Naive thymus-derived CD4-positive, alpha-beta T cell (primary cell): ENCODE measurements around the gene SPACA7. TPM values are rescaled to one million over a fixed set of nuclear protein-coding genes. Genes with fewer than 3 reads are reported as not detected.
"Not testable (repeated sequence)": the region's sequence is repeated elsewhere in the genome, so short reads cannot be mapped to it uniquely, and the experiment has no call there.

Experiments used
- ATAC-seq: fragments of 150-1000 bp; cut with Tn5 transposase; 2 replicates; pipeline ENCODE4 v1.10.0; 2021; ENCODE audit warnings: mild to moderate bottlenecking, moderate library complexity
- CTCF ChIA-PET: fragments of 350-600 bp; sonication (Branson Sonifier 250); formaldehyde crosslinking; loops from one replicate; lab custom pipeline; 2021; ENCODE audit warnings: antibody characterized with exemption; lab: Charles Lee
- POLR2A ChIA-PET: fragments of 350-600 bp; sonication (Branson Sonifier 250); formaldehyde crosslinking; loops from one replicate; lab custom pipeline; 2021; ENCODE audit warnings: antibody characterized with exemption, inconsistent platforms; lab: Charles Lee
- DNase-seq, 9 donors: peaks; one replicate each; pipeline versions ENCODE4 v3.0.0 to v3.0.0-alpha.2; 2020 to 2022; ENCODE audit warnings: mixed read lengths in 1 of 9
- H3K27ac ChIP-seq: one replicate; pipeline ENCODE4 v1.7.0; 2013; ENCODE audit warnings: mild to moderate bottlenecking, low read depth, low read length, moderate library complexity
- H3K27me3 ChIP-seq, 2 donors: one replicate each; pipeline ENCODE4 v1.7.0; 2013; ENCODE audit warnings: low read length in 2 of 2, mild to moderate bottlenecking in 2 of 2, moderate library complexity in 2 of 2; ENCODE audit not compliant: control insufficient read depth in 2 of 2, insufficient read depth in 2 of 2
- H3K36me3 ChIP-seq, 3 experiments: 1 replicate in 2 of 3; 2 replicates in 1 of 3; pipeline ENCODE4 v1.7.0; 2013; ENCODE audit warnings: low read length in 3 of 3, mild to moderate bottlenecking in 3 of 3, moderate library complexity in 1 of 3; ENCODE audit not compliant: insufficient read depth in 3 of 3, control insufficient read depth in 2 of 3
- H3K4me1 ChIP-seq, 2 donors: one replicate each; pipeline ENCODE4 v1.7.0; 2013; ENCODE audit warnings: low read length in 2 of 2, mild to moderate bottlenecking in 2 of 2, moderate library complexity in 1 of 2; ENCODE audit not compliant: control insufficient read depth in 2 of 2, insufficient read depth in 2 of 2
- H3K4me3 ChIP-seq: 2 replicates; pipeline ENCODE4 v1.7.0; 2013; ENCODE audit warnings: mild to moderate bottlenecking, low read length
- H3K9me3 ChIP-seq, 3 experiments: 1 replicate in 2 of 3; 2 replicates in 1 of 3; pipeline ENCODE4 v1.7.0; 2013; ENCODE audit warnings: low read length in 3 of 3; ENCODE audit not compliant: control insufficient read depth in 2 of 3
- H3K27ac Mint-ChIP-seq, 9 donors: one replicate each; pipeline ENCODE4 v1.8.0; 2020 to 2022; ENCODE audit warnings: mixed read lengths in 9 of 9, mild to moderate bottlenecking in 8 of 9, moderate library complexity in 5 of 9, inconsistent platforms in 2 of 9
- H3K27me3 Mint-ChIP-seq, 5 donors: one replicate each; pipeline ENCODE4 v1.8.0; 2021 to 2022; ENCODE audit warnings: mixed read lengths in 5 of 5, mild to moderate bottlenecking in 1 of 5
- H3K36me3 Mint-ChIP-seq, 5 donors: one replicate each; pipeline ENCODE4 v1.8.0; 2020 to 2022; ENCODE audit warnings: mixed read lengths in 5 of 5, mild to moderate bottlenecking in 3 of 5, inconsistent platforms in 1 of 5
- H3K4me1 Mint-ChIP-seq, 7 donors: one replicate each; pipeline ENCODE4 v1.8.0; 2020 to 2022; ENCODE audit warnings: mixed read lengths in 7 of 7, mild to moderate bottlenecking in 3 of 7, inconsistent platforms in 1 of 7
- H3K4me3 Mint-ChIP-seq, 10 donors: one replicate each; pipeline ENCODE4 v1.8.0; 2020 to 2022; ENCODE audit warnings: mild to moderate bottlenecking in 10 of 10, mixed read lengths in 10 of 10, moderate library complexity in 6 of 10, inconsistent platforms in 2 of 10
- H3K9me3 Mint-ChIP-seq, 11 donors: one replicate each; pipeline ENCODE4 v1.8.0; 2020 to 2022; ENCODE audit warnings: mixed read lengths in 11 of 11, mild to moderate bottlenecking in 4 of 11, inconsistent platforms in 1 of 11, moderate library complexity in 1 of 11
- intact Hi-C, 2 donors: fragments of 100-400 bp; cut with micrococcal nuclease; formaldehyde crosslinking; loops; one replicate each; pipeline ENCODE4 v1.15.1; 2023
- polyA plus RNA-seq, 2 donors: library from polyadenylated mRNA; unstranded; fragments of 300-500 nt; fragmentation: Illumina TruSeq; gene quantifications; one replicate each; pipeline ENCODE4 v1.2.3, GENCODE V29; 2021
- total RNA-seq, 6 experiments: library from RNA in 5 of 6; stranded (reverse) in 5 of 6; gene quantifications; 1 replicate in 5 of 6; 2 replicates in 1 of 6; pipeline ENCODE4 v1.2.3 and lab custom pipeline; 2021 to 2026

The SPACA7 gene
- total and polyA plus RNA-seq, 7 experiments from 2014 or later: not detected

DNA sequence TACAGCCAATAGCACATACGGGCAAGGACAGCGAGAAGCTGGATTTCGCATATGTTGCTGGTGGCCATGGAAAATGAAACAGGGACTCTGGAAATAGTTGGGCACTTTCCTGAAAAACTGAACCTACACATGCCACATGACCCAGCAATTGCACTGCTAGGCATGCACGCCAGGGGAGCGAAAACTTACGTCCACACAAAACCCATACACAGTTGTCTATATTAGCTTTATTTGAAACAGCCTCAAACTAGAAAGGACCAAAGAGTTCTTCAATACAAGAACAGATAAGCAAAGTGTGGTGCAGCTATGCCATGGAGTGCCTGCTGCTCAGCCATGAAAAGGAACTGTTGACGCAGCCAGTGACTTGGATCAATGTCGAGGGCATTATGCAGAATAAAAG is 7.3 kb upstream of the SPACA7 start:
- peaks cover 4 to 32% (median 11%) of the 10 kb centered on the region in 11 donors for H3K9me3 Mint-ChIP-seq
- ATAC-seq (no peak), DNase-seq (no peak)
- no peaks in the 10 kb centered on the region for H3K27me3 ChIP-seq
- no peak overlapping the region for H3K27ac ChIP-seq
- H3K4me3 ChIP-seq: no peak overlapping the region
- H3K27ac Mint-ChIP-seq: no peak overlapping the region
- H3K27me3 Mint-ChIP-seq: peaks cover 0 to 33% (median 16%) of the 10 kb centered on the region in 5 donors
- H3K4me1 Mint-ChIP-seq: peaks cover 0 to 5% (median 0%) of the 10 kb centered on the region in 7 donors
- H3K4me3 Mint-ChIP-seq: no peak overlapping the region
- intact Hi-C loops: no loop called here
- ChIA-PET POLR2A (no interaction called here), CTCF (interaction anchor here (0.5 kb wide), 1 partner anchor 174 kb away, joined by 3 read pairs; no protein-coding TSS in a partner anchor)
- no peaks in the 10 kb centered on the region for H3K4me1 ChIP-seq
- no peaks in the 10 kb centered on the region for H3K36me3 ChIP-seq
- H3K36me3 Mint-ChIP-seq: peaks cover 0 to 8% (median 0%) of the 10 kb centered on the region in 5 donors
- peaks cover 0 to 15% (median 0%) of the 10 kb centered on the region in 3 experiments for H3K9me3 ChIP-seq

DNA sequence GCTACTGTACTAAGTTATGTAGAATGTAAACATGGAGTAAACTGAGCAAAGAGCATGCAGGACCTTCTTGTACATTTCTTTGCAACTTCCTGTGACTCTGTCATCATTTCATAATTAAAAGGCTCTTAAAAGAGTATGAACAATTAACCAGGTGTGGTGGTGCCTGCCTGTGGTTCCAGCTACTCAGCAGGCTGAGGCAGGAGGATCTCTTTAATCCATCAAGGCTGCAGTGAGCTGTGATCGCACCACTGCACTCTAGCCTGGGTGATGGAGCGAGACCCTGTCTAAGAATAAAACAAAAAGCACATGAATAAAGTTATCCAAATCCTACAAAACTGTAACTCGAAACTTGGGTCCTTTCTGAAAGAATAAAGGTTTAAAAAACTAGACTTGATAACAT is 5.8 kb upstream of the SPACA7 start:
- no peaks in the 10 kb centered on the region for H3K27me3 ChIP-seq
- no peaks in the 10 kb centered on the region for H3K4me1 ChIP-seq
- Mint-ChIP-seq H3K9me3 (peaks cover 4 to 25% (median 12%) of the 10 kb centered on the region in 11 donors), H3K4me1 (peaks cover 0 to 5% (median 0%) of the 10 kb centered on the region in 7 donors), H3K27me3 (peaks cover 0 to 37% (median 14%) of the 10 kb centered on the region in 5 donors), H3K27ac (no peak overlapping the region), H3K4me3 (no peak overlapping the region), H3K36me3 (peaks cover 0 to 10% (median 0%) of the 10 kb centered on the region in 5 donors)
- POLR2A ChIA-PET: no interaction called here
- CTCF ChIA-PET: no interaction called here
- no peak for ATAC-seq
- H3K9me3 ChIP-seq: peaks cover 0 to 15% (median 0%) of the 10 kb centered on the region in 3 experiments
- no peaks in the 10 kb centered on the region for H3K36me3 ChIP-seq
- DNase-seq: no peak
- H3K27ac ChIP-seq: no peak overlapping the region
- intact Hi-C loops: no loop called here
- H3K4me3 ChIP-seq: no peak overlapping the region

- H3K36me3 ChIP-seq: no peaks in the 10 kb centered on the region
- H3K9me3 Mint-ChIP-seq: peaks cover 0 to 9% (median 4%) of the 10 kb centered on the region in 11 donors
- no peaks in the 10 kb centered on the region for H3K9me3 ChIP-seq
- H3K27me3 Mint-ChIP-seq: peaks cover 0 to 29% (median 24%) of the 10 kb centered on the region in 5 donors
- no peaks in the 10 kb centered on the region for H3K4me1 ChIP-seq
- no peak overlapping the region for H3K27ac Mint-ChIP-seq
- CTCF ChIA-PET: no interaction called here
- no peak overlapping the region for H3K4me3 ChIP-seq
- no peaks in the 10 kb centered on the region for H3K27me3 ChIP-seq
- DNase-seq (no peak), ATAC-seq (no peak)
- POLR2A ChIA-PET: no interaction called here
- H3K4me3 Mint-ChIP-seq: no peak overlapping the region
- intact Hi-C loops: no loop called here
- H3K27ac ChIP-seq: no peak overlapping the region
- H3K4me1 Mint-ChIP-seq: peaks cover 0 to 5% (median 0%) of the 10 kb centered on the region in 7 donors
- H3K36me3 Mint-ChIP-seq: peaks cover 0 to 4% (median 0%) of the 10 kb centered on the region in 5 donors
Observed at GRCh38 chr13:112374271-112374670, 1.9 kb upstream of the SPACA7 start.

GRCh38 chr13:112391746-112392145 is 15.6 kb downstream of the SPACA7 start:
- CTCF ChIA-PET: no interaction called here
- peaks cover 0 to 20% (median 5%) of the 10 kb centered on the region in 5 donors for H3K27me3 Mint-ChIP-seq
- H3K27ac ChIP-seq: no peak overlapping the region
- H3K4me3 ChIP-seq: no peak overlapping the region
- no peaks in the 10 kb centered on the region for H3K4me1 ChIP-seq
- intact Hi-C loops: no loop called here
- H3K36me3 ChIP-seq: no peaks in the 10 kb centered on the region
- H3K27me3 ChIP-seq: no peaks in the 10 kb centered on the region
- peaks cover 0 to 2% (median 0%) of the 10 kb centered on the region in 11 donors for H3K9me3 Mint-ChIP-seq
- no peak overlapping the region for H3K27ac Mint-ChIP-seq
- no peaks in the 10 kb centered on the region for H3K9me3 ChIP-seq
- H3K4me3 Mint-ChIP-seq: no peak overlapping the region
- DNase-seq (no peak), ATAC-seq (no peak)
- H3K36me3 Mint-ChIP-seq: no peaks in the 10 kb centered on the region
- POLR2A ChIA-PET: no interaction called here
- H3K4me1 Mint-ChIP-seq: no peaks in the 10 kb centered on the region

DNA sequence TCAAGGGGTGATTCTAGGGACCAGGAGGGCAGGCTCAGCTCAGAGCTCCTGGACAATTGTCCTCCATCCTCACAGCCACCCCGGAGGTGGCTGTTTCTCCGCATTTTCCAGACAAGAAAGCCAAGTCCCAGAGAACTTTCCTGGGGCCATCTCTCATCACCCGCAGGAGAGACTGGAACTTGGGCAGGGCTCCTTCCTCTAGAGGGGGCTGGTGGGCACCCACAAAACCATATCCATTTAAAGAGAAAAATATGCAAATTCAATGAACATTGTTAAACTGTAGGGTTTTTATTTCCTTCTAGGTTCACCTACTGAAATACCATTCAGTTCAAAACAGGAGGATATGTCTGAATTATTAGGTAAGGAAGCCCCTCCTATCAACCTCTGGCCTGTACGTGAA is 16.6 kb downstream of the SPACA7 start:
- Histone ChIP-seq H3K4me3 (no peak overlapping the region), H3K9me3 (no peaks in the 10 kb centered on the region), H3K27ac (no peak overlapping the region), H3K36me3 (no peaks in the 10 kb centered on the region), H3K4me1 (no peaks in the 10 kb centered on the region), H3K27me3 (no peaks in the 10 kb centered on the region)
- DNase-seq: no peak
- no peak for ATAC-seq
- POLR2A ChIA-PET: no interaction called here
- intact Hi-C loops: no loop called here
- no peaks in the 10 kb centered on the region for H3K4me1 Mint-ChIP-seq
- H3K36me3 Mint-ChIP-seq: no peaks in the 10 kb centered on the region
- CTCF ChIA-PET: no interaction called here
- no peak overlapping the region for H3K27ac Mint-ChIP-seq
- peaks cover 0 to 28% (median 7%) of the 10 kb centered on the region in 5 donors for H3K27me3 Mint-ChIP-seq
- no peak overlapping the region for H3K4me3 Mint-ChIP-seq
- peaks cover 0 to 3% (median 0%) of the 10 kb centered on the region in 11 donors for H3K9me3 Mint-ChIP-seq

DNA sequence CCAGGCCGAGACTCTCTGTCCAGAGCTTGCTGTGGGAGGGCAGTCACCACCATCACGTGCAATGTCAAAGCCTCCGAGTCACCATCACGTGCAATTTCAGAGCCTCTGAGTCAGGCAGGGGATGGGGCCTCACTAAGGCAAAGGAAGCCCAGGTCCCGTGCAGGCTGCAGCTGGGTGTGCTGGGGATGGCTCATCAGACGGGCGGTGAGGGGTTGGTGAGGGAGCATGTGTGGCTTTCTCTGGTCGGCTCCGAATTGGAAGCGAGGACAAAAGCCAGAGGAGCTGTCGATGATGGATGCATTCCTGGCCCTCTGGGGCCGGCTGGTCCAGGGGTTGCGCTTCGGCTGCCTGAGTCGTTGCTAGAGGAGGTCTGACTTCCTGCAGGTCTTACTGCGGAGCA is 18.9 kb downstream of the SPACA7 start:
- POLR2A ChIA-PET, DNase-seq, H3K9me3 Mint-ChIP-seq, H3K36me3 ChIP-seq, H3K27ac Mint-ChIP-seq, intact Hi-C loops, H3K4me3 Mint-ChIP-seq, H3K9me3 ChIP-seq, CTCF ChIA-PET, H3K36me3 Mint-ChIP-seq, H3K27me3 ChIP-seq, H3K4me1 ChIP-seq, H3K27ac ChIP-seq, H3K4me1 Mint-ChIP-seq, H3K4me3 ChIP-seq: not testable (repeated sequence)
- ATAC-seq: peak; percentile 33
- H3K27me3 Mint-ChIP-seq: peaks cover 0 to 32% (median 4%) of the 10 kb centered on the region in 5 donors

GRCh38 chr13:112395941-112396340 is 19.8 kb downstream of the SPACA7 start:
- H3K27me3 ChIP-seq, H3K27ac ChIP-seq, H3K4me1 Mint-ChIP-seq, H3K9me3 Mint-ChIP-seq, CTCF ChIA-PET, H3K36me3 ChIP-seq, DNase-seq, H3K9me3 ChIP-seq, intact Hi-C loops, H3K27ac Mint-ChIP-seq, H3K36me3 Mint-ChIP-seq, H3K4me1 ChIP-seq, H3K4me3 ChIP-seq, H3K4me3 Mint-ChIP-seq, ATAC-seq, POLR2A ChIA-PET: not testable (repeated sequence)
- H3K27me3 Mint-ChIP-seq: peaks cover 0 to 37% (median 3%) of the 10 kb centered on the region in 5 donors
